ENCODE results near the gene POLE.

POLE gene

GRCh38 chr12:132583736-132584135, 103.4 kb downstream of the POLE start:
- no peak overlapping the region for H3K27ac Mint-ChIP-seq

GRCh38 chr12:132583411-132583710, 103.8 kb downstream of the POLE start:
- Mint-ChIP-seq H3K4me1 (no peaks in the 10 kb centered on the region), H3K27me3 (no peaks in the 10 kb centered on the region), H3K4me3 (no peak overlapping the region), H3K36me3 (peaks cover 57% of the 10 kb centered on the region), H3K9me3 (no peaks in the 10 kb centered on the region), H3K27ac (no peak overlapping the region)
- peak; percentile 70 for ATAC-seq

More at GRCh38 chr12:132583736-132584135, 103.4 kb downstream of the POLE start:
- no peak overlapping the region for H3K4me3 Mint-ChIP-seq
- ATAC-seq = no peak
- no peaks in the 10 kb centered on the region for H3K4me1 Mint-ChIP-seq
- H3K36me3 Mint-ChIP-seq = peaks cover 54% of the 10 kb centered on the region
- H3K9me3 Mint-ChIP-seq = no peaks in the 10 kb centered on the region
- no peaks in the 10 kb centered on the region for H3K27me3 Mint-ChIP-seq

- H3K4me1 Mint-ChIP-seq = no peaks in the 10 kb centered on the region
- no peaks in the 10 kb centered on the region for H3K9me3 Mint-ChIP-seq
- no peak overlapping the region for H3K27ac Mint-ChIP-seq
- H3K27me3 Mint-ChIP-seq = no peaks in the 10 kb centered on the region
- peak; percentile 8 for ATAC-seq
- H3K36me3 Mint-ChIP-seq = peaks cover 61% of the 10 kb centered on the region
- H3K4me3 Mint-ChIP-seq = no peak overlapping the region
These were observed 104.3 kb downstream of the POLE start for GRCh38 chr12:132582582-132583410.

- Mint-ChIP-seq H3K9me3 (no peaks in the 10 kb centered on the region), H3K4me1 (no peaks in the 10 kb centered on the region), H3K27ac (no peak overlapping the region), H3K27me3 (no peaks in the 10 kb centered on the region), H3K36me3 (peaks cover 68% of the 10 kb centered on the region), H3K4me3 (no peak overlapping the region)
- ATAC-seq = no peak
These were observed 105.1 kb downstream of the POLE start for GRCh38 chr12:132582058-132582420.

GRCh38 chr12:132581348-132582057, 105.6 kb downstream of the POLE start:
- Mint-ChIP-seq H3K9me3 (no peaks in the 10 kb centered on the region), H3K4me1 (no peaks in the 10 kb centered on the region), H3K36me3 (peaks cover 74% of the 10 kb centered on the region), H3K27ac (no peak overlapping the region), H3K4me3 (no peak overlapping the region), H3K27me3 (no peaks in the 10 kb centered on the region)
- ATAC-seq = no peak

- no peak for ATAC-seq
- H3K4me1 Mint-ChIP-seq = no peaks in the 10 kb centered on the region
- H3K4me3 Mint-ChIP-seq = no peak overlapping the region
- no peaks in the 10 kb centered on the region for H3K9me3 Mint-ChIP-seq
- no peak overlapping the region for H3K27ac Mint-ChIP-seq
- peaks cover 76% of the 10 kb centered on the region for H3K36me3 Mint-ChIP-seq
- no peaks in the 10 kb centered on the region for H3K27me3 Mint-ChIP-seq
These were observed 106.3 kb downstream of the POLE start for GRCh38 chr12:132580701-132581292.

GRCh38 chr12:132579744-132580143, 107.4 kb downstream of the POLE start:
- Mint-ChIP-seq H3K36me3 (peaks cover 77% of the 10 kb centered on the region), H3K9me3 (no peaks in the 10 kb centered on the region), H3K27ac (no peak overlapping the region), H3K27me3 (no peaks in the 10 kb centered on the region), H3K4me3 (no peak overlapping the region), H3K4me1 (no peaks in the 10 kb centered on the region)
- ATAC-seq = no peak

GRCh38 chr12:132578826-132579225, 108.3 kb downstream of the POLE start:
- Mint-ChIP-seq H3K27ac (no peak overlapping the region), H3K4me1 (no peaks in the 10 kb centered on the region), H3K4me3 (no peak overlapping the region), H3K9me3 (no peaks in the 10 kb centered on the region), H3K36me3 (peaks cover 71% of the 10 kb centered on the region), H3K27me3 (no peaks in the 10 kb centered on the region)
- no peak for ATAC-seq

GRCh38 chr12:132578118-132578517, 109.0 kb downstream of the POLE start:
- Mint-ChIP-seq H3K27ac (no peak overlapping the region), H3K27me3 (no peaks in the 10 kb centered on the region), H3K36me3 (peaks cover 70% of the 10 kb centered on the region), H3K9me3 (no peaks in the 10 kb centered on the region), H3K4me1 (no peaks in the 10 kb centered on the region), H3K4me3 (no peak overlapping the region)
- ATAC-seq = no peak

- Mint-ChIP-seq H3K4me3 (no peak overlapping the region), H3K27ac (no peak overlapping the region), H3K4me1 (no peaks in the 10 kb centered on the region), H3K27me3 (no peaks in the 10 kb centered on the region), H3K36me3 (peaks cover 69% of the 10 kb centered on the region), H3K9me3 (no peaks in the 10 kb centered on the region)
- no peak for ATAC-seq
These were observed 109.8 kb downstream of the POLE start for GRCh38 chr12:132577191-132577920.

GRCh38 chr12:132576701-132577100, 110.4 kb downstream of the POLE start:
- peaks cover 63% of the 10 kb centered on the region for H3K36me3 Mint-ChIP-seq
- H3K27ac Mint-ChIP-seq = no peak overlapping the region
- no peak overlapping the region for H3K4me3 Mint-ChIP-seq
- no peak for ATAC-seq
- no peaks in the 10 kb centered on the region for H3K4me1 Mint-ChIP-seq
- H3K9me3 Mint-ChIP-seq = no peaks in the 10 kb centered on the region
- no peaks in the 10 kb centered on the region for H3K27me3 Mint-ChIP-seq

- Mint-ChIP-seq H3K27ac (no peak overlapping the region), H3K4me3 (no peak overlapping the region), H3K36me3 (peaks cover 62% of the 10 kb centered on the region), H3K27me3 (no peaks in the 10 kb centered on the region), H3K9me3 (no peaks in the 10 kb centered on the region), H3K4me1 (no peaks in the 10 kb centered on the region)
- no peak for ATAC-seq
These were observed 111.5 kb downstream of the POLE start for GRCh38 chr12:132575661-132576060.

- Mint-ChIP-seq H3K4me3 (no peak overlapping the region), H3K27ac (no peak overlapping the region), H3K27me3 (no peaks in the 10 kb centered on the region), H3K36me3 (peaks cover 53% of the 10 kb centered on the region), H3K9me3 (no peaks in the 10 kb centered on the region), H3K4me1 (no peaks in the 10 kb centered on the region)
- no peak for ATAC-seq
These were observed 112.7 kb downstream of the POLE start for GRCh38 chr12:132574271-132574996.
